Stimulated activated naive CD8-positive, alpha-beta T cell treated with anti-CD3 and anti-CD28 coated beads, Interleukin-15, Interleukin-2, amounts not matched to agents 100 ng/mL and 50 ng/mL, for 24 hours (primary cell): Measurements from ENCODE around the gene F11R.
"Not testable (repeated sequence)": the region's sequence is repeated elsewhere in the genome, so short reads cannot be mapped to it uniquely, and the experiment has no call there.

ENCODE experiments used
- H3K27ac Mint-ChIP-seq: one replicate; pipeline ENCODE4 v1.8.0; 2021; ENCODE audit warnings: mild to moderate bottlenecking, mixed read lengths
- H3K27me3 Mint-ChIP-seq: one replicate; pipeline ENCODE4 v1.8.0; 2021; ENCODE audit warnings: mixed read lengths
- H3K36me3 Mint-ChIP-seq: one replicate; pipeline ENCODE4 v1.8.0; 2021; ENCODE audit warnings: low read depth, mixed read lengths
- H3K4me1 Mint-ChIP-seq: one replicate; pipeline ENCODE4 v1.8.0; 2021; ENCODE audit warnings: low read depth, mixed read lengths
- H3K4me3 Mint-ChIP-seq: one replicate; pipeline ENCODE4 v1.8.0; 2021; ENCODE audit warnings: mild to moderate bottlenecking, mixed read lengths
- H3K9me3 Mint-ChIP-seq: one replicate; pipeline ENCODE4 v1.8.0; 2021; ENCODE audit warnings: mixed read lengths

F11R gene

GRCh38 chr1:161029466-161029865, 8.5 kb upstream of the F11R start:
- H3K4me1 Mint-ChIP-seq = peaks cover 40% of the 10 kb centered on the region
- not testable (repeated sequence) for H3K27me3 Mint-ChIP-seq, H3K9me3 Mint-ChIP-seq, H3K27ac Mint-ChIP-seq, H3K4me3 Mint-ChIP-seq
- H3K36me3 Mint-ChIP-seq = peaks cover 41% of the 10 kb centered on the region

GRCh38 chr1:161026954-161027353, 6.0 kb upstream of the F11R start:
- Mint-ChIP-seq H3K4me1 (peaks cover 22% of the 10 kb centered on the region), H3K36me3 (peaks cover 36% of the 10 kb centered on the region), H3K27ac (peak overlapping the region; percentile 50)
- not testable (repeated sequence) for H3K4me3 Mint-ChIP-seq, H3K9me3 Mint-ChIP-seq, H3K27me3 Mint-ChIP-seq

DNA sequence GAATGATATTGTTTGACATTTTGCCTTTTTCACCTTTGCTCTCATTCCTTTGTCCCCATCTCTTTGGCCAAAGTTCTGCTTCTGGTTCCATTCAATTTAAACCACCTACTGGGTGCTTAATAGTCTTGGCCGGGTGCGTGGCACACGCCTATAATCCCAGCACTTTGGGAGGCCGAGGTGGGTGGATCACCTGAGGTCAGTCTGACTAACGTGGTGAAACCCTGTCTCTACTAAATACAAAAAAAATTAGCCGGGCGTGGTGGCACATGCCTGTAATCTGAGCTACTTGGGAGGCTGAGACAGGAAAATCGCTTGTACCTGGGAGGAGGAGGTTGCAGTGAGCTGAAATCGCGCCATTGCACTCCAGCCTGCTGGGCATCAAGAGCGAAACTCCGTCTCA, 1.5 kb upstream of the F11R start:
- H3K4me3 Mint-ChIP-seq, H3K27ac Mint-ChIP-seq, H3K9me3 Mint-ChIP-seq, H3K27me3 Mint-ChIP-seq: not testable (repeated sequence)
- peaks cover 17% of the 10 kb centered on the region for H3K36me3 Mint-ChIP-seq
- H3K4me1 Mint-ChIP-seq = peaks cover 55% of the 10 kb centered on the region

GRCh38 chr1:161021970-161022353, 1.0 kb upstream of the F11R start:
- Mint-ChIP-seq H3K27ac (no peak overlapping the region), H3K4me1 (peaks cover 53% of the 10 kb centered on the region), H3K4me3 (peak overlapping the region; percentile 88), H3K36me3 (peaks cover 12% of the 10 kb centered on the region), H3K27me3 (no peaks in the 10 kb centered on the region), H3K9me3 (peaks cover 3% of the 10 kb centered on the region)

GRCh38 chr1:161021165-161021969, 415 bp upstream of the F11R start:
- Mint-ChIP-seq H3K27me3 (no peaks in the 10 kb centered on the region), H3K36me3 (peaks cover 8% of the 10 kb centered on the region), H3K4me1 (peaks cover 54% of the 10 kb centered on the region), H3K27ac (peak overlapping the region; percentile 32), H3K9me3 (no peaks in the 10 kb centered on the region), H3K4me3 (peak overlapping the region; percentile 88)

GRCh38 chr1:161019751-161020495, 1.0 kb downstream of the F11R start:
- Mint-ChIP-seq H3K27ac (peak overlapping the region; percentile 32), H3K36me3 (peaks cover 8% of the 10 kb centered on the region), H3K4me3 (peak overlapping the region; percentile 88), H3K27me3 (no peaks in the 10 kb centered on the region), H3K4me1 (peaks cover 54% of the 10 kb centered on the region), H3K9me3 (no peaks in the 10 kb centered on the region)

DNA sequence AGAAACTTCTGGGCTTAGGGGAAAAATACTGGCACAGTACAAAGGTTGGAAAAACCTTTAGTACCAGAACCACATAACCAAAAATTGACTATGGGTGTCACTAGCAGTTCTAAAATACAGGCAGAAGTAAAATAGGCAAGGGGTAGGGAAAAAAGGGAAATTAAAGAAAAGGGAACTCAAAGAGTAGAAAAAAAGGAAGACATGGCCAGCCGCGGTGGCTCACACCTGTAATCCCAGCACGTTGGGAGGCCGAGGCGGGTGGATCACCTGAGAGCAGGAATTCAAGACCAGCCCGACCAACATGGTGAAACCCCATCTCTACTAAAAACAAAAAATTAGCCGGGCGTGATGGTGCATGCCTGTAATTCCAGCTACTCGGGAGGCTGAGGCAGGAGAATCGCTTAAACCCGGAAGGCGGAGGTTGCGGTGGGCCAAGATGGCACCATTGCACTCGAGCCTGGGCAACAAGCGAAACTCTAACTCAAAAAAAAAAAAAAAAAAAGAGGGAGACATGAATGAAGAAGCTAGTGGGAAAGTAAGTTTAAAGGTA, 1.8 kb downstream of the F11R start:
- not testable (repeated sequence) for H3K36me3 Mint-ChIP-seq, H3K27me3 Mint-ChIP-seq, H3K9me3 Mint-ChIP-seq, H3K4me3 Mint-ChIP-seq
- peaks cover 58% of the 10 kb centered on the region for H3K4me1 Mint-ChIP-seq
- peak overlapping the region; percentile 34 for H3K27ac Mint-ChIP-seq

DNA sequence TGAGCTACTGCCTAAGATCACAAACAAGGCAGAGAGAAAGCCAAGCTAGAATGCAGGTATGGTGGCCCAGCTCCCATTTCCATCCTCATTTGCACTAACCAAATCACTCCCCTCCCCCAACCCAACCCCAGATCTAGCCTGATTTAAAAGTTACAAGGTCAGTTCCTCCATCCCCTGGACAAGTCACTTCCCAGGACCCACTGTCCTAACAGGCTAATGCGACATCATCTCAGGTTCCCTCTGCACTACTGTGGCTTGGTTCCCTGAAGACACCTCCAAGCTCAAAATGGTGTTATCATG, 2.4 kb downstream of the F11R start:
- Mint-ChIP-seq H3K27ac (no peak overlapping the region), H3K9me3 (no peaks in the 10 kb centered on the region)

DNA sequence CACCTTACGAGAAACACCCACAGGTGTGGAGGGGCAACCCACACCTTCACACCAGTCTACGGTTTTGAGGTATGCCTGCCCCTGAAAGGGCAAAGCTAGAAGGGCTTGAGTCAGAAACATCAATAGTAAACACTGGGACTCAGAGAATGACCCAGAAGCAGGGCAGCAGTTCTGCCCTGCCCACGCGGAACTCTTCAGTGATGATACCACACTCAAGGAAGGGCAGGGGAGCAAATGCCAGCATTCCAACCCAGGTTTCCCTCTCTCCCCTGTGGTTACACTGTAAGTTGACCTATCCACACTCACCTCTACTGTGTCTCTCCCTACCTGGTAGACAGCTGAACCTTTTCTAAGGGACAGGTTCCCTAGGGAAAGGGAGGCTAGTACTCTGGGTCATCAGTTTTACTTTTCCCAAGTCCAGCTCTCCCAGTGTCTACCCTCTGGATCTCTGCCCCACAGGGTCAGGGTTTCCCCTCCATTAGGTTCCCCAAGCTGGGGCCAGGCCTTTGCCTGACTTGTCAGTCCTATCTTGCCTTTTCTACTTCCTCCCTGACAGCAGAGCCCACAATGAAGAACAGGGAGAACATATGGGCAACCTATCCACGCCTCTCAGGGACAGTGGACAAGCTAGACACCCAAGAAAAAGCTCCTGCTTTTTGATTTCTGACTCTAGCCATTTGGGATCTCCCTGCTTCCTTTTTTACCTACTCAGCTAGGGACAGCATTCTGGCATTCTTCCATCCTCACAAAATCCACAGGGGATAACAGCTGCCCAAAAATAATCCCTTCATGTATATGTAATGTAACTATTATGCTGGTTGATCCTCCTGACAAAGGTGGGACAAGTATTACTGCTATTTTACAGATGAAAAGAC, 3.0 kb downstream of the F11R start:
- no peak overlapping the region for H3K27ac Mint-ChIP-seq
- no peak overlapping the region for H3K4me3 Mint-ChIP-seq
- H3K9me3 Mint-ChIP-seq = no peaks in the 10 kb centered on the region
- H3K4me1 Mint-ChIP-seq = peaks cover 70% of the 10 kb centered on the region
- H3K27me3 Mint-ChIP-seq = no peaks in the 10 kb centered on the region
- peaks cover 8% of the 10 kb centered on the region for H3K36me3 Mint-ChIP-seq

More for the DNA sequence above, 2.4 kb downstream of the F11R start:
- Mint-ChIP-seq H3K36me3 (peaks cover 8% of the 10 kb centered on the region), H3K4me3 (no peak overlapping the region), H3K27me3 (no peaks in the 10 kb centered on the region), H3K4me1 (peaks cover 64% of the 10 kb centered on the region)

- not testable (repeated sequence) for H3K36me3 Mint-ChIP-seq, H3K27ac Mint-ChIP-seq, H3K4me3 Mint-ChIP-seq, H3K9me3 Mint-ChIP-seq, H3K27me3 Mint-ChIP-seq
- peaks cover 71% of the 10 kb centered on the region for H3K4me1 Mint-ChIP-seq
These were observed 3.8 kb downstream of the F11R start for GRCh38 chr1:161017181-161017580.

GRCh38 chr1:161016683-161017082, 4.3 kb downstream of the F11R start:
- peaks cover 71% of the 10 kb centered on the region for H3K4me1 Mint-ChIP-seq
- H3K27ac Mint-ChIP-seq = peak overlapping the region; percentile 66

GRCh38 chr1:161013488-161014230, 7.3 kb downstream of the F11R start:
- H3K36me3 Mint-ChIP-seq = no peaks in the 10 kb centered on the region
- peak overlapping the region; percentile 85 for H3K27ac Mint-ChIP-seq
- H3K9me3 Mint-ChIP-seq = no peaks in the 10 kb centered on the region
- H3K27me3 Mint-ChIP-seq = no peaks in the 10 kb centered on the region
- peak overlapping the region; percentile 80 for H3K4me3 Mint-ChIP-seq
- H3K4me1 Mint-ChIP-seq = peaks cover 53% of the 10 kb centered on the region

More at GRCh38 chr1:161016683-161017082, 4.3 kb downstream of the F11R start:
- not testable (repeated sequence) for H3K27me3 Mint-ChIP-seq, H3K36me3 Mint-ChIP-seq, H3K9me3 Mint-ChIP-seq, H3K4me3 Mint-ChIP-seq

GRCh38 chr1:161013131-161013487, 7.8 kb downstream of the F11R start:
- peaks cover 47% of the 10 kb centered on the region for H3K4me1 Mint-ChIP-seq
- H3K27me3 Mint-ChIP-seq = no peaks in the 10 kb centered on the region
- H3K9me3 Mint-ChIP-seq = no peaks in the 10 kb centered on the region
- H3K4me3 Mint-ChIP-seq = peak overlapping the region; percentile 80
- H3K27ac Mint-ChIP-seq = peak overlapping the region; percentile 85
- H3K36me3 Mint-ChIP-seq = no peaks in the 10 kb centered on the region

DNA sequence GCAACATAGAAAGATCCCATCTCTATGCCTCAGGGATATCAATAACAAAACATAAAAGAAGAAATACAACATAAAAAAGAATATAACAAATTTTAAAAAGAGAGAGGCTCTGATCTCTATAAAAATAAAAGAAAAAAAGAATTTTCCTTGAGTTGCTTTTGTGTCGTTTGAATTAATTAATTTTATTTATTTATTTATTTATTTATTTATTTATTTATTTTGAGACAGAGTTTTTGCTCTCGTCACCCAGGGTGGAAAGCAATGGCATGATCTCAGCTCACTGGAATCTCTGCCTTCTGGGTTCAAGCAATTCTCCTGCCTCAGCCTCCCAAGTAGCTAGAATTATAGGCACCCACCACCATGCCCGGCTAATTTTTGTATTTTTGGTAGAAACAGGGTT, 8.5 kb downstream of the F11R start:
- Mint-ChIP-seq H3K27ac (no peak overlapping the region), H3K4me3 (no peak overlapping the region), H3K9me3 (no peaks in the 10 kb centered on the region), H3K27me3 (no peaks in the 10 kb centered on the region), H3K4me1 (peaks cover 42% of the 10 kb centered on the region), H3K36me3 (no peaks in the 10 kb centered on the region)
